Hematopoietic multipotent progenitor cell treated with erythropoietin and hydrocortisone succinate and interleukin-3 and kit ligand, for 17 days (in vitro differentiated cells): ENCODE measurements around the gene FKBP8.

Source experiments
- DNase-seq: peaks from one replicate; pipeline ENCODE4 v3.0.0-alpha.2; 2015; ENCODE audit warnings: low spot score

FKBP8 gene

GRCh38 chr19:18502246-18502637 is 41.1 kb downstream of the FKBP8 start:
- DNase-seq, result no peak

GRCh38 chr19:18501832-18502231 is 41.5 kb downstream of the FKBP8 start:
- no peak for DNase-seq

GRCh38 chr19:18501351-18501750 is 42.0 kb downstream of the FKBP8 start:
- DNase-seq, result no peak

GRCh38 chr19:18500799-18501198 is 42.6 kb downstream of the FKBP8 start:
- DNase-seq, result no peak

GRCh38 chr19:18500376-18500775 is 43.0 kb downstream of the FKBP8 start:
- no peak for DNase-seq

GRCh38 chr19:18499055-18499775 is 44.2 kb downstream of the FKBP8 start:
- no peak for DNase-seq

GRCh38 chr19:18496980-18497256 is 46.5 kb downstream of the FKBP8 start:
- DNase-seq, result no peak

GRCh38 chr19:18496167-18496979 is 47.0 kb downstream of the FKBP8 start:
- peak; percentile 27 for DNase-seq

GRCh38 chr19:18495204-18495911 is 48.0 kb downstream of the FKBP8 start:
- DNase-seq, result no peak

- DNase-seq, result no peak
These were observed 49.1 kb downstream of the FKBP8 start for GRCh38 chr19:18494267-18494607.

- DNase-seq, result no peak
These were observed 49.7 kb downstream of the FKBP8 start for GRCh38 chr19:18493440-18494266.

- no peak for DNase-seq
These were observed 51.1 kb downstream of the FKBP8 start for GRCh38 chr19:18491995-18492953.

GRCh38 chr19:18490728-18491127 is 52.6 kb downstream of the FKBP8 start:
- DNase-seq, result no peak

- no peak for DNase-seq
These were observed 53.7 kb downstream of the FKBP8 start for GRCh38 chr19:18489627-18490184.

GRCh38 chr19:18488838-18489626 is 54.3 kb downstream of the FKBP8 start:
- DNase-seq, result no peak

GRCh38 chr19:18488403-18488723 is 55.0 kb downstream of the FKBP8 start:
- DNase-seq, result no peak

GRCh38 chr19:18487576-18488402 is 55.6 kb downstream of the FKBP8 start:
- DNase-seq, result no peak

GRCh38 chr19:18486746-18487145 is 56.6 kb downstream of the FKBP8 start:
- DNase-seq, result no peak

- no peak for DNase-seq
These were observed 58.4 kb downstream of the FKBP8 start for GRCh38 chr19:18484992-18485391.
